EL (cell line): ENCODE measurements around the gene CDK15.
"Not testable (repeated sequence)": the region's sequence is repeated elsewhere in the genome, so short reads cannot be mapped to it uniquely, and the experiment has no call there.

Experiments
- DNase-seq: peaks from one replicate; pipeline ENCODE4 v3.0.0-alpha.2; 2016

CDK15 gene

DNA sequence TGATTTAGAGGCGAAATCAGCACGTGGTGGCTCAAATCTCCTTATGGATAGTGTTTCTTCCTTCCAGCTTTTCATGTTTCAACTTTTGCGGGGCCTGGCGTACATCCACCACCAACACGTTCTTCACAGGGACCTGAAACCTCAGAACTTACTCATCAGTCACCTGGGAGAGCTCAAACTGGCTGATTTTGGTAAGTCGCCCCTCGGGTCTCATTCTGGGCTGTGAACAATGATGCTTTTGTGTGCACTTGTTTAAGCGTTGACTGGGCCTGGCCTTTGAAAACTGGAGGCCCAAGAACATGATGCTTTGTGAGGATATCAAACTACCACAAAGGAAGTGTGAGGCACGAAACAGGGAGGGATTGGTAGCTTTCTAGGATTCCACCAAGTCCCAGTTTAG lies 27.4 kb downstream of the CDK15 start:
- no peak for DNase-seq

DNA sequence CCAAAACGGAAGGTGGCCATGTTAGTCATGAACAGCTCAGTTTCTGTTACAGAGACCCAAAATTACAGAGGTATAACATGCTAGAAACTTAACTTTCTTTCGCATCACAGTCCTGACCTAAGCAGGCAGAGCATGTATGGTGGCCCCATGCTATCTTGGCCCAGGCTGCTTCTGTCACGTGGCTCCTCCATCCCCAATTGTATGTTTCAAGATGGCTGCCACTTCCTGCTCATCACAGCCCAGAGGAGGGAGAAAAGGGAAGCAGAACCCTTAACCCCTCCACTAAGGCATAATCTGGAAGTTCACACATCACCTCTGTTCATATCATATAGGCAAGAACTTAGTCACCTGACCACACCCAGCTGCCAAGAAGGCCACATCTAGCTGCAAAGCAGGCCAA lies 28.7 kb downstream of the CDK15 start:
- no peak for DNase-seq

DNA sequence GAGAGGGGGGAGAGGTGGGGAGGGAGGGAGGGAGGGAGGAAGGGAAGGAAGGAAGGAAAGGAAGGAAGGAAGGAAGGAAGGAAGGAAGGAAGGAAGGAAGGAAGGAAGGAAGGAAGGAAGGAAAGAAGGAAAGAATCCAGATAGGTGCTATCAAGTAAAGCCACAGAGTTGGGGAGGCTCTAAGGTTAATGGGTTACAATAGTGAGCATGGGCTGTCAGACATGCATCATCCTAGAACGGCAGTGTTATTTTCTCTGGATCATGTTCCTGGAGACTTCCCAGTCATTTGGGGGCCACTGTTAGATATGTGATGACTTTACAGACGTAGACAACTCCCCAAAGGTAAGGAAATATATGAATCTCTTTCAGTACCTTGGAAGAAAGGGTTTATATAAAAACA lies 31.1 kb downstream of the CDK15 start:
- DNase-seq = no peak

DNA sequence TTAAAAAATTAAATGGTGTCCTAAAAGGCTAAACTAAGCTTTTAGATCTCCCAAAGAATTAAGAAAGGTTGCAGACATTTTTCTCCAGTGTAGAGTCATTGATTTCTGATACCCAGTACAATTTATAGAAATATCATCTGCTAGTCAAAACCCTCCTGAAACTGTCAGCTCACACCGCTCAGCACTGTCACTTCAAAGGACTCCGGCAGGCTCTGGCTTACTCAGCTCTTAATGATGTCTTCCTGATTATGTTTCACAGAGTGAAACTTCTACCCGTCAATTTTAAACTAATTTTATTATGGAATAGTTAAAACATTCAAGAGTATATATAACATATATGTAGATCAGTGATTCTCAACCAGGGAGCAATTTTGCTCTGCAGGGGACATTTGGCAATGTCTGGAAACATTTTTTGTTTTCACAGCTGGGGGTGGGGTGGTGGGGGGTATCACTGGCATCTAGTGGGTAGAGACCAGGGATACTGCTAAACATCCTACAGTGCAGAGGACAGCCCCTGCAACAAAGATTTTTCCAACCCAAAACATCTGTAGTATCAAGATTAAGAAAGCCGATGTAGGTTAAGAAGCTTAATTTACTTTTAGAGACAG lies 31.6 kb downstream of the CDK15 start:
- DNase-seq = no peak

DNA sequence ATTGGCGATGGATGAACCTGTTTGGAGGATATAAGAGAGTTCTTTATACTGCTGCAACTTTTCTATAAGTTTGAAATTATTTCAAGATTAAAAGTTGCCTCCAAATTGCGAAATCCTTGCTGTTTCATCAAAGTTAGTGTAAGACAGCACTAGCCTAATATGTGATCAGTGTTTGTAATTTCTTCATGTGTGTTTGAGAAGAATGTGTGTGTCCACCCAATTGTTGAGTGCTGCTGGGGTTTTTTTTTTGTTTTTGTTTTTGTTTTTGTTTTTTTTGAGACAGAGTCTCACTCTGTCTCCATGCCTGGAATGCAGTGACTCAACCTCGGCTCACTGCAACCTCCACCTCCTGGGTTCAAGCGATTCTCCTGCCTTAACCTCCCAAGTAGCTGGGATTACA lies 33.4 kb downstream of the CDK15 start:
- DNase-seq = no peak

DNA sequence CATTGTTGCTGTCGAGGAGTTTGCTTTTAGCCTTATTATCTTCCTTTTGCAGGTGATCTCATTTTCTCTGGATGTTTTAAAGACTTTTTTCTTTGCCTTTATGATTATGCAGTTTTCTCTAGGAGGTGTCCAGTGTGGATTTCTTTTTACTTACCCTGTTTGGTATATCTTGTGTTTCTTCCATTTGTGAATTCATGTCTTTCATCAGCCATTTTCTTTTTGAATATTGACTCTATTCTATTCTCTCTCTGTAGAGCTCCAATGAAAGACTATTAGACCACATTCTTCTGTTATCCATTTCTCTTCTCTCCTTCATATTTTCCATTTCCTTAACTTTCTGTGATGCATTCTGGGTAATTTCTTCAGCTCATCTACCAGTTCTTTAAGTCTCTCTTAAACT lies 34.4 kb downstream of the CDK15 start:
- DNase-seq = no peak

DNA sequence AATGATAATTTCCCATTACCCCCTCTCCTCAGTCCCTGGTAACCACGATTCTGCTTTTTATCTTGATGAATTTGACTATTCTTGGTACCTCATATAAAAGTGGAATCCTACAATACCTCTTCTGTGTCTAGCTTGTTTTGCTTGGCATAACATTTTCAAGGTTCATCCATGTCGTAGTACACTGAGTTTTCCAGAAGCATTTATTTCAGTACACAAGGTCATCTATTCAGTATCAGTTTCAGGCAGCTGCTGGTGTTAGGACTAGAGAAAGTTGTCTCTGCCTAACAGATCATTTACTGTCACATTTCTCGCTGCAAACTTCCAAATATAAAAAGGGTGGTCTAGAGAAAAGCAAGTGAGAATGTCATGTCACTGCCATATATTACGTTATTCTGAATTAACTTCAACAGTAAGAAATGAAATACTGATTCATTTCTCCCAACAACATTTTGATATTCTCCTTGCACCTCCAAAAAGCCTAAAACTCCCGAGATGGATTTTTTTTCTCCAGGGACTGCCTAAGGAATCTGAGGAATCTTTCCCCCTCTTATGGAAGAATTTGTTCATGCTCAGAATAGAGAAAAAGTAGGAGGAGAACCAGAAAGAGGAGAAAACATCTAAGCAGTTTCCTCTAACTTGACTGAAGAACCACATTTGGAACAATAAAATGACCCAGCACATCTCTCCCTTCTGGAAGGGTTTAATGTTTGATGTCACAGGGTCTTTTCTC lies 36.0 kb downstream of the CDK15 start:
- DNase-seq = no peak

DNA sequence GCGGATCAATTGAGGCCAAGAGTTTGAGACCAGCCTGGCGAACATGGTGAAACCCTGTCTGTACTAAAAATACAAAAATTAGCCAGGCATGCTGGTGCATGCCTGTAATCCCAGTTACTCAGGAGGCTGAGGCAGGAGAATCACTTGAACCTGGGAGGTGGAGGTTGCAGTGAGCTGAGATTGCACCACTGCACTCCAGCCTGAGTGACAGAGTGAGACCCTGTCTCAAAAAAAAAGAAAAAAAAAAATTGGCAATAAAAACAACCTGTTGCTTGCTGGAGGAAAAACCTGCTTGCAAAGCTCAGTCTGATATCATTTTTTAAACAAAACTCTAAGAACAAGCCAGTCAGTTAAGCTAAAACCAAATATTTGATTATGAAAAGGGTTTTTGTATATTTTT lies 38.6 kb downstream of the CDK15 start:
- not testable (repeated sequence) for DNase-seq

DNA sequence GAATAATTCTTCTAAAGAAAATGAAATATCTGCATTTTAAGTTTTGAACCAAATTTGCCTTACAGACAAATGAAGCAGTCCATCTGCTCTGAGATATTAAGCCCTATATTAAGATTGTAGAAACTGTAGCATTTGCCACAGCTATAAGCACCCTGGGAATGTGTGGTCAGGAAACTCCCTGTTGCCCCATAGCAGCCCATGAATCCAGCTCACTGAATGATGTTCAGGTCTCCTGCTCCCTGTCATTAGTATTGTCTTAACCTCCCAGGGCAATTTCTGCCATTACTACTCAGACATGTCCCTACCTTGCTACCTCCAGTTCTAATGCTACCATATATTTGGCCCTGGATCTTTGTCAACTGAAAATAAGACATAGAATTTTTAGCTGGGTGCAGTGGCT lies 41.1 kb downstream of the CDK15 start:
- no peak for DNase-seq

DNA sequence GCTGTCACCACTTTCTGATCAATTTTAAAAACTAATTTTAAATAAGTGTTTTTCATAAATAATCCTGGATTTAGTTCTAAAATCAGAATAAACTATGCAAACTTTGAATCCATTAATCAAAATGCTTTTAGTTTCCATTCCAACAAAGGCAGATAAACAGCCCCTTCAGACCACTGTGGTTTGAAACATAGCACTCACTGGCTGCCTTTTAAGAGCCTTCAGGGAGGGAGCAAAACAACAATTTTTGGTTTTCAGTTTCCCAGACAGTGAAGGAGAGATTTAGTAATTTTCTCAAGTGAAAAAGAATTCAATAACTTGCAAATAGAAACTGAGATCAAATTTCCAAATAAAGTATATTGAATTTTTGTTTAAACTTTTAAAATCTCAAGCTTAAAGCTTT lies 46.1 kb downstream of the CDK15 start:
- no peak for DNase-seq

DNA sequence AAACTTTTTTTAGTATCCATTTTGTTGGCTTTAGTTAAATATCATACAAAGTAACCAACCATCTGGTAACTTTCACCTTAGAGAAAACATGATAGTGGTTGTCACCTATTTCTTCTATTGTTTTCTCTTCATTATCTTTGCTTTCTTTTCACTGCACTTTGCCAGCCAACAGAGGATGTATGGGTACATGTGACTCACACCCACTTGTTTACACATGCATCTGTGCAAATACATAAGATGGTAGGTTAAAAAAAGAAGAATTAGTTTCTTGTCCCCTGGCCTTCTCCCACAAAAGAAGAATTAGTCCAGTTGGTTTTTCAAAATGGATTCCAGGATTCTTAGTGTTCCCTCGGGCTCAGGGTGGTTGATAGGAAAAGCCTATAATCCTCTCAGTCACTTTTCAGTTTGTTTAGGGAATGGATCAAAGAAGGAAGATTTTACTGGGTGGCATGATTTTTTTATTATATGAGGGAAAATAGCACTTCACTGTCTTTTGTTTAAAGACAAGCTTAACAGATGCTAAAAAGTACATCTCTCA lies 46.6 kb downstream of the CDK15 start:
- DNase-seq = peak; percentile 36

DNA sequence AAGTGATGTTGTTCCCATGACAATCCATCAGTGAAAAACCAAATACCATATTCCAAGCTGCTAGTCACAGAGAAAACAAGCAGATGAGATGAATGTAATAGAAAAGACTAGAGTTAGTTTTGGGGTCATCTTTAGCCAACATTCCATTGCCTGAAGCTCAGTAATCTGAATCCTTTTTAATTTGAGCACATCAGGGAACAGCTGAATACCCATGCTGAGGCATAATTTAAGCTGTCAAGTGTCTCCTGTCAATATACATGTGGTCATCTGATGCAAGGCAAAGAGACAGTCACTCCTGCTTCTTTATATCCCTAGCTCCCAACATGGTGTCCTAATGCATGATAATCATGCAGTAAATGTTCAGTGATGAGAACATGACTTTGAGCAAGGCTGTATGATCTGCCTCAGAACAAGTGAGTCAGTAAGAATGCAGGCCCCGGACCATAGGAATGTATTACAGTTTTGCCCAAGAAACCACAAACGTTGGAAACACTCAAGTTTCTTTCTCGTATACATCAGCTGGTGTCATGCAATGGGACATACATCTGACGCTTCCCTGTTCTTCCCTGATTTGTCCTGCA lies 48.0 kb downstream of the CDK15 start:
- peak; percentile 97 for DNase-seq

DNA sequence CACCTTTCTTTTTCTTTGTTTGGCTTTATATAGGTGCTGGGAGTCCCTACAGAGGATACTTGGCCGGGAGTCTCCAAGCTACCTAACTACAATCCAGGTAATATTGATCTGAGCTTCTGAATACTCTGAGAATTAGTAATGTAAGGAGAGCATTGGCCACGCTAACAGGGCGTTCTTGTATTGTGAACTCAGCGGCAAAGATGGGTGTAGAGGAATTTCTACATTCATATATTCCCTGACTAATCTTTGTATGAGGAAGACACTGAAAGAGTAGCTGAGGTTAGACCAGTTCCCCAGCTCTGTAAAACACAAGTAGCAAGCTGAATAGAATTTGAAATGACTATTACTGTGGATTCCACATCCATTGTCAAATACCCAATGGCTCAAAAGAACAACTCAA lies 48.5 kb downstream of the CDK15 start:
- peak; percentile 81 for DNase-seq

DNA sequence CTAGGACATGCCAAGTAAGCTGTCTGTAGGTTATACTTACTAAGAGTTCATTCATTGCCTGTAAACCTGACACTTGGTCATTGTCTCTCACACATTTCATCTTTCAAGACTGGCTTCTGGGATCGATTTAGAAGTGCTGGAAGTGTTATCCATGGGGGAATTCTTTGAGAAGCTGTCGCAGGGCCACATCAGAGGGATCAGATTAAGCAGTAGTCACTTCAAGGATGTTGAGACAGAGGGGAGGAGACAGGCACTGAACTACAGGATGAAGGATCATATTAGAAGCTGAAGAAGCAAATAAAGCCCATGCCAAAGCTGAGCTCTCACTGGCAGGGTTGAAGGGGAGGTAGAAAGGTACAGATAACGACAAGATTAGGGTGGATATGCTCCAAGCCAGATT lies 49.0 kb downstream of the CDK15 start:
- DNase-seq = peak; percentile 41

DNA sequence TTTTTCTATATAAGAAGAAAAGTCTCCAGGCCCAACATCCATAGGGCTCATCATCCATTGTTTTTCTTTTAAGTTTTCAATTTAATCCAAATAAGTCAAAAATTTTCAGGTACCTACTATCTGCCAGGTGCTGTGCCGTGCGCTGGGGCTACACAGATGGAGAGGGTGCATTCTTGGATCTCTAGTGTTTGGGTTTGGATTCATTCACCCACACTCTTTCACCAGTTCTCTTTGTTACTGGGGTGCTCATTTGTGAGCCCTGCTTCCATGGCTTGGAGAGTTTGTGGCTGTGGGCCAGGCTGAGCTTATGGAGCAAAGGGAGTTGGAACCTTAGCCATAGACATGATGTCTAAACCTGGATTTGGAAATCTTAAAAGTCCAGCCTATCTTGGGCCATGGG lies 51.0 kb downstream of the CDK15 start:
- no peak for DNase-seq

DNA sequence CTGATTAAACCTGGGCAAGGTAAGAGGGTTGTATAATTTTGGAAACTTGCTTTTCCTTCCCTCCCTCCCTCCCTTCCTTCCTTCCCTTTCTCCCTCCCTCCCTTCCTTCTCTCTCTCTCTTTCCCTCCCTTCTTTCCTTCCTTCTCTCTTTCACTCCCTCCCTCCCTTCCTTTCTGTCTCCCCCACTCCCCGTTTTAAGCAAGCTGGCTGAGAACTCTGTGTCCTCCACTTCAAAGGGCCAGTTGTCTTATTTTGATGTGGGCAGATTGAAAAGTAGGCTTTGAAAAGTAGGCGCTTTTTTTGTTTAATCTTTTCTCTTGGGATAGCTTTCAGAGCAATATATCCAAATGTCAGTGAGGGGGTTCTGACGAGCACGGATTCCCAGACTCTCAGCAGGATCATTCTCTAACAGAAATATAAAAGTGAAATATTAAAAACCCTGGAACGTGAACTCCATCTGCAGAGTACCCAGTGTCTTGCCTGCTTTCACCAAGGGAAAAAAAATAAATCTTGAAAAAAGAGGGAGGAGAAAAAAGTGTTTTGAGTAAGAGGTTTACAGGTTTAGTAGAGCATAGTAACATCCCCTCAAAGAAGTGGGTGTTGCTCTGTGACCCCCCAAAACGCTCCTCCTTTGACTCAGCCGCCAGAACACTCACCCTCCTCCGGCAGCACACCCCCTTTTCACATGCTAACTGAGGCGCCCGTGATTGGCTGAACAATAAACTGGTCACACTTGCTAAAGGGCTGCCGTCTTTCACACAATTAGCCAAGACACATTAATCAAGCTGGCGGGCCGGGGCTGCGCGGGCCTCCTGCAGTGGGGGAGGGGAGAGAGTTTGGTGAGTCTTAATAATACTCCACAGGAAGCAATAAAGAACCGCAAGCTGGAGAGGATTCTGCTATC lies 52.2 kb downstream of the CDK15 start:
- peak; percentile 49 for DNase-seq

DNA sequence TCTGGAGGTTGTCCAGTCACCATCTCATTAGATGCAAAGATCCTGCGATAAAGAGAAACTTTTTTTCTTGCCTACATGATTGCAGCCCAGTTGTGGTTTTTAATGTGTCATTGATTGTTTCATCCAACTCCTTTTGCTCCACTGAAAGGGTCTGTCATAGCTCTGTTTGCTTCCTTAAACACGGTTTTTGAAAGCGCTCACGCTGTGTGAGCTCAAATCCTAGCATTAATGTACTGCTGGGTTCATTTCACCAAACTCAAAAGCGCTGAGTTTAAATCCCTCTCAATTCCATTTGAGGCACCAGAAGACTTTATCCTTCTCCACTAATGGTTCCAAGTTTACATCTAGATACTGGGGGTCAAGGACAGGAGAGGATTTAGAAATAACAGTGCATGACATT lies 53.6 kb downstream of the CDK15 start:
- DNase-seq = peak; percentile 72

DNA sequence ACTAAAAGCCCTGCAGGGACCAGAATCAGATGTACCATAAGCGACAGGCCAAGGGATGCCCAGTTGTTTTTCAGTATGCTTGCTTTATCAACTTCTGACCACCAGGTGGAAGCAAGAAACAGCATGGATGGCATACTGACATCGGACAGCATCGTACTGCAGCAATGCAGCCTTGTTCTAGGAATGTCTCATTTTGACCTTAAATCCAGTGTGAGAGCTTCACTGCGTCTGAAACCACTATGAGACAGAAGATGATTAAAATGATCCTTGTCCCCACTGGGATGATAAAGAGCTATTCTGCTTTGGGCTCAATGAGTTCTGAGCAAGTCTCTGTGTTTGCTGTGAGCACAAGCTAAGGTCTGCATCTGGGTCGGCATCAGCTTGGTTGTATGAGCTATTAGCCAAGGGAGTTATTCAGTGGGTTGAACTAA lies 54.3 kb downstream of the CDK15 start:
- DNase-seq = peak; percentile 88

DNA sequence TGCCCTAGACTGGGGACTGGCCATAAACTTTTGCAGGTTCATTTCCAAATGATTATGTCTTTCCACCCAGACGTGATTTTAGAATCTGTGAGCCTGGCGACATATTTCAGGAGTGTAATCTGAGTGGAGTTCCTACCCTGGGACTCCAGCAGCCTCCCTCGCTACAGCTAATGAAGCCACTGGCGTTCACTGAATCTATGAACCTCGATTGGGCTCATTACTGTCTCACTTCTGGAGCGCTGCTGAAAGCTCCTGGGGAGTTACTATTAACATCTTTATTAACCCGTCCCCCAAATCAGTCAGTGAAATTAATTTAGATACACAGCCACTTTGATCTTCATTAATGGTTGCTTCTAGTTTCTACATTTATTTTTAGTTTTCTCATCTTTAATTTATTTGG lies 56.5 kb downstream of the CDK15 start:
- DNase-seq = no peak

DNA sequence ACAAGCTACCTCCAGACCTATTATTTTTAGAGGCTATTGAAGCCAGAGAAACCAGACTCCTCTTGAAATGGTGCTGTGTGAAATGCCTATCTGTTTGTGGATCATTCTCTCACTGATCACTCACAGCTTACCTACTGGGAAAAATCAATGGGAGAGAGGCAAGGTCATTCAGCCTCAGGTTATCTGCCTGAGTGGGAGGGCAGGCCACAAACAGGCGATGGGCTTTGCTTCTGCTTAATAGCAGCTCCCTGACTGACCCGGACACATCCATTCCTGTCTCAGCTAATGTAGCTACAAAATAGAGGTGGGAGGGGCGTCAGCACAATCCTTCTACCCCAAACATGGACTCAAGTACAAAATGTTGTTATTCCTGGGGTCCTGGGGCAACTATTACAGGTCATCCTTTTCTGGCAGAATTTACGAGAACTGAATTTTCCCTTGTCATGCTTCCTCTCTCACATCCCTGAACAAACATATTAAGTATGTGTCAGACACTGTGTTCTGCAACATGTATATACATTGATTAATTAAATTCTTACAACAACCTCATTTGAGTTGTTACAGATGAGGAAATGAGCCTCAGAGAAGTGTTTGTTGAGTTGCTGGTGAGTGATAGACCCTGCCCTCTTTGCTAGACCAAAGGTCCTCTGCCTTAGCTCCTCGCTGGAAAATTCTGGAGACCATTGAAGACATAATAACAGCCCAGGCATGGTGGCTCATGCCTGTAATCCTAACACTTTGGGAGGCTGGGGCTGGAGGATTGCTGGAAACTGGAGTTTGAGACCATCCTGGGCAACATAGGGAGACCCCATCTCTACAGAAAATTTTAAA lies 60.5 kb downstream of the CDK15 start:
- no peak for DNase-seq

DNA sequence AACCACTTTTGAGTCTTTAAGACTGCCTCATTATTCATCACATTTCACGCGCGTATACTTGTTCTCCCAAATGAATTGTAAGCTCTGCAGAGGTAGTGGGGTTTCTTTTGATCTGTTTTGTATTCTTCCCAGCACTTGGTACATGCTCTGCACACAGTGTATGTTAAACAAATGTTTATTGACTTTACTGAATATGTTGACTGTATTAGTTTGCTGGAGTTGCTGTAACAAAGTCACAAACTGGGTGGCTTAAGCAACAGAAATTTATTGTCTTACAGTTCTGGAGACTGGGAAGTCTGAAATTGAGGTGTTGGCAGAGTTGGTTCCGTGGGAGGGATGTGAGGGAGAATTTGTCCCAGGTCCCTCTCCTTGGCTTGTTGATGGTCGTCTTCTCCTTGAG lies 65.1 kb downstream of the CDK15 start:
- DNase-seq = no peak

DNA sequence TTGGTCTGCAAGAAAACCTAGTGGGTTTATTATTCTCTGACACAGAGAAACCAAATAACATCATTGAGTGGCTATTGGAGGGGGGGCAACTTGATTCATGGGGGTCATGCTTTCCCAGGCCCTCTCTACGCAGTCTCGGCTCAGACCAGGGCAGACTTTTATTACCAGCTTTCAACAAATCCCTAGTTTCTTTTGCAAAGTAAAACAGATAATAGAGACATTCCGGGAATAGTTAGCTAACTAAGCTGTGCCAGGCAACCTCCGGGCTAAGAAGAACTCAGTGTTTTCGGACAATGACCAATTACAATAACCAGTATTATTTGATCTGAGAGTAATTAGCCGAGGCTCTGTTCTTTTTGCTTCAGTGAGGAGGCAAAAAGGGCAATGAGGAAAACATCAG lies 66.3 kb downstream of the CDK15 start:
- DNase-seq = no peak
